GM19099 (cell line): ENCODE measurements around the gene SRP14.

ENCODE experiments used
- POLR2A ChIP-seq: IDR thresholded peaks from 3 replicates; pipeline ENCODE4 v1.6.1; 2011; ENCODE audit warnings: low read depth; ENCODE audit not compliant: insufficient read length; ENCODE audit errors: extremely low read depth

The SRP14 gene

DNA sequence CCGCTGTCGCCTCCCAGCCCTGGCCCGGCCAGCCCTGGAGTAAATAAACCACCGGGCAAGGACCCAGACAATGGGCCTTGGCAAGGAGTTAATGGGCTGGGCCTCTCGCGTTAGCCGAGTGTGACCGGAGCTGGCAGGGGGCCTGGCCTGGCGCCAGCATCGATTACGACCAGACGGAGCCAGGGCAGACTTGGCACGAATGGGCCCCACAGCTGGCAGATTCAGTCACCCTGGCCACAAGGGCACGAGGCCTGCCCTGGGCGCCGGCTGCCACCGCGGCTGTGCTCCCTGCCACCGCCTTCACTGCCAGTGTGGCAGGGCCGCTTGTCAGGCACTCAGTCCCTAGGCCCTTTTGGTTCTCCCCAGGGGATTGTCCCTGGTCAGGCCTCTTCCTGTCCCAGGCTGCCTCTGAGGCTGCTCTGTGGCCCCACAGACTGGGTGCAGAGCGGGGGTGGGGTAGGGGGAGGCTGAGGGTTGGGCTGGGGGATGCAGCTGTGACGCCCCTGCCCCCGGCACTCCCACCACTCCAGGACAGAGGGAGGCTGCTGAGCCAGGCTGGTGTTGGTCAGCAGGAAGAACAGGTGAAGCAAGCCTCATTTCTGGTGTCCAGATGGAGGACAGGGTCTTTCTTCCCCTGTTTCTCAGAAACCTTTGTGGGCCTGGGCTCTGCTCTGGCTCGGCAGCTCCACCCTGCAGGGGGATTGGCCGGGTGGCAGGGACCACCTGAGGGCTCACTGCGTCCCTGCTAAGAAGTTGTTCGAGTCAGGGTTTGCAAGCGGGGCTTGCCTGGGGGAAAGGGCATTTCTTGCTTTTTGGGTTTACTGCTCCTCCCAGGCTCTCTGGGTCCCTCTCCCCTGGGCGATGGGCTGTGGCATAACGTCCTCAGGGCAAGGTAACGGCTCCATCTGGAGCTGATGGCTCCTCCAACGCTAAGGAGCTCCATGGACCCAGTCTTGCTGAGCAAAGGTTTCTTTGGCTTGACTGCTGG is 30.5 kb upstream of the SRP14 start:
- TF ChIP-seq POLR2A: peak; percentile 78

DNA sequence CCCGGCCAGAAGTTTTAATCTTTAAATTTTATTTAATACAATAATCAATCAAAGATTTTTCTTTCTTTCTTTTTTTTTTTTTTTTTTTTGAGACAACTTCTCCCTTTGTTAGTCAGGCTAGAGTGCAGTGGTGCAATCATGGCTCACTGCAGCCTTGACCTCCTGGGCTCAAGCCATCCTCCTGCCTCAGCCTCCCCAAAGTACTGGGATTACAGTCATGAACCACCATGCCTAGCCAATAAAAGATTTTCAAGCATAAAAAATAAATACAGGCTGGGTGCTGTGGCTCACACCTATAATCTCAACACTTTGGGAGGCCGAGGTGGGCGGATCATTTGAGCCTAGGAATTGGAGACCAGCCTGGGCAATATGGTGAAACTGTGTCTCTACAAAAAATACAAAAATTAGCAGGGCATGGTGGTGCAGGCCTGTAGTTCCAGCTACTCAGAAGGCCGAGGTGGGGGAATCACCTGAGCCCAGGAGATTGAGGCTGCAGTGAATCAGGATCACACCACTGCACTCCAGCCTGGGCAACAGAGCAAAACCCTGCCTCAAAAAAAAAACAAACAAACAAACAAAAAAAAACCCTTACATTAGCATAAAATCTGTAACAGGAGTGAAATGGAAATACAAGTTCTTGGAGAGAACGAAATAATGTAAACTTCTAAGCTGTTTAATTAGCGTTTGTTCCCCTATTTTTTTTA is 29.1 kb upstream of the SRP14 start:
- no peak for TF ChIP-seq POLR2A

DNA sequence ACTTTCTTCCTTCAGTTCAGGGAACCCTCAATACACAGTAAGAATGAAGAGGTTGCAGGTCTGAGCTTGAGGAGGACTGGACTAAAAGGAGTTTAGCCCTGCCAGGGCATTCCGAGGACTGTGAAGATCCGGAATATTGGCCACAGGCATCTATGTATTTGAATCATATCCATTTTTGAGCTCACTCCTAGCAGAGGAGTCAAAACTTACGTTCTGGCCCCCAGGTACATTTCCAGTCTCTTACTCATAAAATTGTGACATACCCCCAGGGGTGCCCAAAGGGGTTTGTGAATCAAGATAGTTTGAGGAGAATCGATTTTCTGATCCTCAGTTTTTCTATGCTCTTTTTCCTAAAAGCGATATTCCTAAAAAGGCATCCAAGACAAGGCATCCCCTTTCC is 27.6 kb upstream of the SRP14 start:
- no peak for TF ChIP-seq POLR2A

DNA sequence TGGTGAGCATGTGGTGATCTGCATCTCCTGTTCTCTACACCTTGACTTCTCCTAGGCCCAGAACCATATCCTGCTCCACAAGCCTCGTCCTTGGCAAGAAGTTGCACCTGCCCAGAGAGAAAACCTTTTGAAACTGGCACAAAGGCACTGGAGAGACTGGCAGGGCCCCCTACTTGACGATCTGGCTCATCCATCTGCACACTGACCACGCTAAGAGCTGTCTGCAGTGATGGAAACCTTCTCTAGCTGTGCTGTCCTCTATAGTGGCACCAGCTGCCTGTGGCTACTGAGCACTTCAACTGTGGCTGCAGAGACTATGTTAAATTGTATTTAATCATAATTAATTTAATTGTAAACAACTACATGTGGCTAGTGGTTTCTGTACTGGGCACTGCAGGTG is 26.2 kb upstream of the SRP14 start:
- TF ChIP-seq POLR2A: no peak

DNA sequence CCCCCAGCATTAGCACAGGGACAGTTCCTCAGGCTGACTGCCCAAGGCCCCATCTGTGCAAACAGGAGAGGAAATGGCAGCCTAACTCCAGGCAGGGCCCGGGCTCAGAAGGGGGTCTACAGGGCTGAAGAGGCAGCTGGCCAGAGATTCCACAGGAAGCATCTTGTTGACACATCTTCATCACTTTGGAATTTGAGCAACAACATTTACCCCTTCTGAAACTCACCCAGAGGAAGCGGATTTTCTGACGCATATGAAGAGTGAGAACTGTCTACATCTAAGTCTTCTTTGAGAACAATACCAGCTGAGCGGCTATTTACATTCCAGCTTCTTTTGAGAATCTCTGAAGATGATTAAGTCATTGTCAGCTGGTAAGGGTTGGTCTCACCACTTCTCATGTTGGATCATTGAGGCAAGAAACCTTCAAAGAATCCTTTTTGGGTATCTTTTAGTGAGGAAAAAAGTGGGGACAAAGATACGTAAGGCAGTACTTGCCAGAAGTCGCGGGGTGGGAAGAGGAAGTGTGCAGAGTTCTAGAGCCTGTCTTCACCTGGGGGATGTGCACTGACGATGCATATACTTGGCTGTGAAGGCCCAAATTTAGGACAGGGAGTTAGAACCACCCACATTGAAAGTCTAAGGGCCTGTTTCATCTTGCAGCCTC is 25.4 kb upstream of the SRP14 start:
- TF ChIP-seq POLR2A: no peak

DNA sequence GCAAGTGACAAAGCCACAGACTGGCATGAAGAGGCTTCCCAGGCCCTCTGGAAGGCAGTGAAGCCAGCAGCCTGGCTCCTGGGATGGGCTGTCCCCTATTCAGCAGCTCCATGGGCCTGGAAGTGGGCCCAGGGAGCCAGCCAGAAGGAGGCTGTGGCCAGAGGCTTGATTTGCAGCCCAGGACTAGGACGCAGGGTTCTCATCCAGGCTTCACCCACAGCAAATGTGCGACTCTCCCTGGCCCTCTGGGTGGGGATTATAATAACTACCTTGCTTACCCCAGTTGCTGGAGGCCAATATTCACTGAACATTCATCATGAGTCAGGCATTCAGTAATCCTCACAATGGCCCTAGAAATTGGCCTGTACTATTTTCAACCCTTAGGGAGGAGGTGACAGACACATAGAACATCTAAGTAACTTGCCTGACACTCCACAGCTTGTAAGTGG is 24.6 kb upstream of the SRP14 start:
- TF ChIP-seq POLR2A: no peak

DNA sequence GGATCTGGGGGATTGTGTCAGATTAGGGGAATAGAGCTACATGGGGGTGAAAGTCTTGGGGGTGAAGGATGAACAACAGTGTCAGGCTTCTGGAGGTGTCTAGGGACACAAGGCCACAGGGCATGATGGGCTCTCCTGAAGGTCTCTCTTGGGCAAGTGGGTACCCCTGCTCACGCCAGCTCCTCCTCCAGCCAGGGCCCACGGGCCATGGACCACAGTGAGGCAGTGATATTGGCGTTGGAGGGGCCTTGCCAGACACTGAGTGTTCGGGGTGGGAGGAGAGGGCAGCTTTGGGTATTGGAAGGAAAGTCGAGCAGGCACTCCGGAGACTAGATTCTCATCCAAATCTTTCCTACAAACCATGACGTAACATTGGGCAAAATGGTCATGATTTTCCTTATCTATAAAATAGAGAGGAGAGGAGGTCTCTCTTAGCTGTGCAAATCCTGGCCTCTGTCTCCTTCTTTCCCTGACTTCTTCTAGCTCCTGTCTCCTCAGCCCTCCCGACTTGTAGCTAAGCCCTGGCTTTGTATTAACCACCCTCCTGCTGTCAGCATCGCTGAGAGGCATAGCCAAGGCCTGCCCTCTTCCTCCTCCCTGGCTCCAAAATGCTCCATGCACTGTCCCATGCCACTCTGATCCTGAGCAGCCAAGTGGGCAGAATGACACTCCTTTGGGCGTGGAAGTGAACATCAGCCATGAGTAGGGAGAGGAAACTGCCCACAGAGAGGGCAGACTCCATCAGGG is 24.0 kb upstream of the SRP14 start:
- no peak for TF ChIP-seq POLR2A

DNA sequence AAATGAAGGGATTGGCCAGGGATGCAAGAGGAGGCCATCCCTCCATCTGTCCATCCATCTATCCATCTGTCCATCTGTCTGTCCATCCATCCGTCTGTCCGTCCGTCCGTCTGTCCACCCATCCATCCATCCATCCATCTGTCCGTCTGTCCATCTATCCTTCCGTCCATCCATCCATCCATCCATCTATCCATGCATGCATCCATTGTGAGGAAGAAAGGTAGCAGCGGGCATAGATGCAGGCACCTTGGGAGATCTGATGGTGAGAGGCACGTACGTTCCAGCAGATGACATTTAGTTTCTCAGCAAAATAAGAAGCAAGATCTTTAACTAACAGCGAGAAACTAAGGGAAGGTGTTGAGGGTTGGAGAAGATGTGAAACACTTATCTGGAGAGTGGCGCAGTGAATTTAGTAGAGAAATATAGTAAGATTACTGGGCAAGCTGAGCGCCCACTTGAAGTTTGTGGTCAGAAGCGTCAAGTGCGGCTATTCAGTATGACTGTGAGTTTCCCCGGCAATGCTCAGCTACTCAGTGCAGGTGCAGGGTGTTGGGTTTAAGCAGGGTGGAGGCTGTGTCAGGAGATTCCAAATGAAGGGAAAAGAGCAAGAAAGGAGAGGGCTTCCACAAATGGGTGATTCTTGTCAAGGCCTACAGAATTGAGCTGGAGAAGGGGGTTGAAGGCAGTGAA is 22.4 kb upstream of the SRP14 start:
- no peak for TF ChIP-seq POLR2A

DNA sequence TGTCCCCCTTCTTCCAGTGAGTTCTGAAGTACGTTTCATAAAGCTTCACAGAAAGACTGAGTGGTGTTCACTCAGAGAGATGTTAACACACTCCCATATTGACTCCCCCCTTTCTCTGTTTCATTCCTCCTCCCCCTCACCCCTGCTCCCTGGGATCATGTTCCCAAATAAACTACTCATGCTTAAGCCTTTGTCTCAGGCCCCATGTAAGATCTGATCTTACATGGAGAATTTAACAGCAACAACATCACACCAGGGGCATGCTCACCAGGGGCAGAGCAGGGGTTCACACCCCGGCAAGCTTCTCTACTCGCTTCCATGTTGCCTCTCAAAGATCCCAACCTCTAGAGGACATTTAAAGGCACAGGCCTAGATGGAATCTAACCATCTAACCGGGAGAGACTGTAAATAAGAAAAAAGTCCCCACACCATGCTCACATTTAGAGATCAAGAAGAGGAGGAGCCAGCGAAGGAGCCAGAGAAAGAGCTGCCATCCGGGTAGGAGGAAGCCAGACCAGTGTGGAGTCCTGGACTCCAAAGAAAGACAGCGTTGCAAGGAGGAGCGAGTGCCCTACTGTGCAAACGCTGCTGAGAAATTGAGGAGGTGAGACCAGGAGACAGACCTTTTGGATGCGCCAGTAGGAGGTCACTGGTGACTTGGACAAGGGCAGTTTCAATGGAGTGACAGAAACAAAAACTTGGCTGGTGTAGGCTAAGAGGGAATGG is 21.4 kb upstream of the SRP14 start:
- TF ChIP-seq POLR2A: no peak

DNA sequence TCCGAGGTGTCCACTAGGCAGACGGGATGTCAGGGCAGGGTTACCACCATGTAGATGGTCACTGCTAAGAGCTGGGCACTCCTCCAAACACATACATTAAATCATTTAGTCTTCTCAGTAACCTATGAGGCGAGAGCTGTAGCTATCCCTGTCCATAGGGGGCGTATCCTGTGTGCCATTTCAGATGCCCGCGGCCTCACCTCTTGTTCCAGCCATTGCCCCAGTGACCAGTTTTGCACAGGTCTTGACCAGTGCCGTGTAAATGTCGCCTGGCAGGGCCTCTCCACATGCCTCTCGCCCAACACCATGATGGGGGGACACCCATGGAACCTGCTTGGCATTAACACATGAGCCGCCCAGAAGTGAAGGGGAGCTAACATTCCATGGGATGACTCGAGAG is 20.8 kb upstream of the SRP14 start:
- no peak for TF ChIP-seq POLR2A

DNA sequence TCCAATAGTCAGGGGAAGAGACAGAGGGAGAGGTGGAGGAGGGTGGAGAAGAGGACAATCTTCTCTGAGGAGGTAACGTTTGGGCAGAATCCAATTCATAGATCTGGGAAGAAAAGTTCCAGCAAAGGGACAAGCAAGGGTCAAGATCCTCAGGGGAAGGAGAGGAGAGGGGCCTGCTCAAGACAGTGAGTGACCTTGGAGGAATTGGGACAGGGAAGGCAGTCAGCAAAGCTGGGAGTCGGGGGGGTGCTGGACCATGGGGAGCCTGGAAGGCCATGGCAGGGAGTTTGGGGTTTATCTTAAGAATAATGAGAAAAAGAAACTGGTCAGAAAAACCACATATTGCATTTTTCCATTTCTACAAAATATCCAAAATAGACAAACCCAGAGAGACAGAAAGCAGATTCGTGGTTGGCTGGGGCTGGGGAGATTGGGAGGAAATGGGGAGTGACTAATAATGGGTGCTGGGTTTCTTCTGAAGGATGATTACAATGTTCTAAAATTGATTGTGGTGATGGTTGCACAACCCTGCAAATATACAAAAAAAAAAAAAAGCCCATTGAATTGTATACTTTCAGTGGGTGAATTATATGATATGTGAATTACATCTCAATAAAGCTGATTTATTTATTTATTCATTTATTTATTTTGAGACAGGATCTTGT is 19.6 kb upstream of the SRP14 start:
- TF ChIP-seq POLR2A: no peak

DNA sequence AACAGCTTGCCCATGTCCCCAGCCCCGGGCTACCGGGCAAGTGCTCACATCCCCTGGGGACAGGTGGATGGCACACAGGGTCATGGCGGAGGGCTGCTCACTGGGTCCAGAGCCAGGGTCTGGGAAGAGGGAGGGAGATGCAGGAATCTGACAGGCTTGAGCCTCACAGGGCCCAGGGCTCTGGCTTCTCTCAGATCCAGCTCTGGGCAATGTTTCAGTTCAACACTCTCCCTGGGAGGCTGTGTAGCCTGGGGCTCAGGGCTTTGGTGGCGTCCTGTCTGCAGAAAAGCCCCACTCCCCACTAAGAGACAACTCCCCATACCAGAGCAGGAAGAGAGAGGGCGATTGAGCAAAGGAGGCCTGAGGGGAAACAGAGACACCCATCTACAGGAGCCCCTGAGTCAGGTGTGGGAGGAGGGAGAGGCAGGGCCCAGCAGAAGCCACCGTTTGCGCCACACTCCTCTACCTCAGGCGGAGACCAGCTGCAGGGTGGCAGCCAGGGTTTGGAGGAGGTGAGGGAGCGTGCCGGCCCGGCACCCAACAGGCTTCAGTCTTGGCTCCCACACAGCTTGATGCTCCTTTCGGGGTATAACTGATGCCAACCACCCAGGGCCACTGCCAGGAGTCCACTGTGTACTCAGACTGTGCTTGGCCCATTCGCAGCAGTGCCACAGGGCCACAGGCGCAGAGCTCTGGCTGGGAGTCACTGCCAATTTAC is 16.8 kb upstream of the SRP14 start:
- no peak for TF ChIP-seq POLR2A

DNA sequence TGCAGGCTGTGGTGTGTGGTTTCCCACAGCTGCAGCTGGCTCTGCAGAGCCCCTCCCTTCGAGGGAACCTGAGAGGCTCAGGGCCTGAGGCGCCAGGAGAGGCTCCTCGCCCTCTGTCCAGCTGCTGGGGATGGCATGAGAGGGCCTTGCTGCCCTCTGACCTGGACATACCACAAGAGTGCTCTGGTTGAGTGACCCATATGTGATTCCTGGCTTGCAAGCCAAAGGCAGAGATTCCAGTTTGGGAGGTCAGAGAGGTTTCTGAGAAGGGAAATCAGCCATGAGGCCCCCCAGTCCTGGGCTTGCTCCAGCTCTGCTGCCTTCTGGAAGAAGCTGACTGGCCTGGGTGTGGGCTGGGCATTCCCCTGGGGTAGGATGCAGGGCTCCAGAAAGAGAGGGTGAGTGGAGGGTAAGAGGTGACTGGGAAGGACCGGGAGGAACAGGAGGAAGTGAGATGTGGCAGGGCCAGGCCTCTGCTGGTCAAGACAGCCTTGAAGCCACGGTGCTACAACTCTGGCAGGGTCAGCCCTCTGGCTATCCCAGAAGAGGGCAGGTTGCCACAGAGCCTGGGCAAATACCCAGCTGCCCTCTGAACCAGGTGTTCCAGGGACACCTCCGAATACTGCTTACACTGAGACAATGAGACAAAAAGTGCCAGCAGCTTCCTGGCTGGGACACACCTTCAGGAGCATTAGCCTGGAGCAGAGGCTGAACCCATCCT is 16.0 kb upstream of the SRP14 start:
- no peak for TF ChIP-seq POLR2A

DNA sequence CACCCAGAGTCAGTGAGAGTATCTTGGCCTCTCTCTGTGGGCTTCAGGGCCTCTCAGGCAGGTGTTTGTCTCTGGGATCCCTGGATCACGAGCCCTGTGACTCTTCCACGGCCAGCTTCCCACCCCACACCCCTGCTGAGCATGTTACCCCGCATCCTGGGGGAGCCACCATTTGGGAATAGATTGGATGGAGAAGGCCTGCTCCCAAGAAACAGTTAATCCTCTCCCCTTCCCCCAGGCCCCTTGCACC is 15.5 kb upstream of the SRP14 start:
- no peak for TF ChIP-seq POLR2A
